GM03348 (cell line): Measurements from ENCODE around the gene CBFA2T2.
"Not testable (repeated sequence)": the region's sequence is repeated elsewhere in the genome, so short reads cannot be mapped to it uniquely, and the experiment has no call there.

Experiments used
- DNase-seq: peaks from one replicate; pipeline ENCODE4 v3.0.0; 2012; ENCODE audit warnings: low spot score

The CBFA2T2 gene

DNA sequence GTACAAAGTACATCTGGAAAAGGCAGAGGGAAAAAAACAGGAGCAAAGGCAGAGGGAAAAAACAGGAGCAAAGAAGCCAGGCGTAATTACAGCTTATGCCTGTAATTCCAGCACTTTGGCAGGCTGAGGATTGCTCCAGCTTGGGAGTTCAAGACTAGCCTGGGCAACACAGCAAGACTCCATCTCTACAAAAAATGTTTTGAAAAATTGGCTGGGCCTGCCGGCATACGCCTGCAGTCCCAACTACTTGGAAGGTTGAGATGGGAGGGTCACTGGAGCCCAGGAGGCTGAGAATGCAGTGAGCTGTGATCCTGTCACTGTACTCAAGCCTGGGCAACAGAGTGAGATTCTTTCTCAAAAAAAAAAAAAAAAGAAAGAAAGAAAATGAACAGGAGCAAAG is 19.0 kb upstream of the CBFA2T2 start:
- DNase-seq, result no peak

- no peak for DNase-seq
Measured at GRCh38 chr20:33472868-33473435, 16.9 kb upstream of the CBFA2T2 start.

DNA sequence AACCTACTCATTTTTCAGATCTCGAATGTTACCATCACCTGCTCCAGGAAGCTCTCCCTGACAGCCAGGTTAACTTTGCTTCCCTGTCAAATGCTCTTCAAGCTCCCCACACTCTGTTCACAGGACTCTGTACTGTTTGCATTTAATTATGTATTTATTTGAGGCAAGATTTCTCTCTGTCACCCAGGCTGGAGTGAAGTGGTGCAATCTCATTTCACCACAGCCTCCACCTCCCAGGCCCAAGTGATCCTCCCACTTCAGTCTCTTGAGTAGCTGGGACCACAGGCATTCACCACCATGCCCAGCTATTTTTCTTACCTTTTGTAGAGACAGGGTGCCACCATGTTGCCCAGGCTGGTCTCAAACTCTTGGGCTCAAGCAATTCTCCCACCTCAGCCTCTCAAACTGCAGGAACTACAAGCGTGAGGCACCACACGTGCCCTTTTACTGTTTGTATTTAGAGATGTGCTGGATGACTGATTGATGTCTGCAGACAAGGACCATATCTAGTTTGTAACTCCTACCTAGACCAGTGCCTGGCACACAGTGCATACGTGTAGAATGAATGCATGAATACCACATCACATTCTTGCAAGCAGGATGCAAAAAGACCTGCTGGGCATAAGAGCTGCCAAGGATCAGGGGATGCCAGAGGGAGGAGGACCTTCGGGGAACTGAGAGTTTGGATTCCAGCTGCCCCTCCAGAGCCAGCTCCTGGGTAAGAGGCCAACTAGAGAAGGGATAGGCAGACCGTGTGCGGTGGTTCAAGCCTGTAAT is 15.6 kb upstream of the CBFA2T2 start:
- DNase-seq, result no peak

GRCh38 chr20:33474963-33475362 is 14.9 kb upstream of the CBFA2T2 start:
- no peak for DNase-seq

- no peak for DNase-seq
Measured at GRCh38 chr20:33475381-33476152, 14.3 kb upstream of the CBFA2T2 start.

GRCh38 chr20:33477386-33478234 is 12.3 kb upstream of the CBFA2T2 start:
- DNase-seq, result no peak

DNA sequence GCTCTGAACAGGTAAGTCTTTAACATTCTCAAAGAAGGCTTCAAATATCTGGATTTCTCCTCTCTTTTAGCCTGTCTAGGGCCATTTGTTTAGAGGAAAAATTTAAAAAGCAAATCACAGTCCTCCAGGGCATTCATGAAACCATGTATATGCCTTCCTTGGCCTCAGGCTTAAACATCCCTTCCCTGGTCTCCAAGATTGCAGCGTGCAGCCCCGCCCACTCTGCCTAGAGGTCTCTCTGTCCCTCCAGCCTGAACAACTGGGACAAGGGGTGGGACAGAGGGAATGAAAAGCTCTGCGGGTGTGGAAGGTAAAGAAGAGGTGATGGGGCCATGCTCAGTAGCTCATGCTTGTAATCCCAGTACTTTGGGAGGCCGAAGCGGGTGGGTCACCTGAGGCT is 9.8 kb upstream of the CBFA2T2 start:
- no peak for DNase-seq

DNA sequence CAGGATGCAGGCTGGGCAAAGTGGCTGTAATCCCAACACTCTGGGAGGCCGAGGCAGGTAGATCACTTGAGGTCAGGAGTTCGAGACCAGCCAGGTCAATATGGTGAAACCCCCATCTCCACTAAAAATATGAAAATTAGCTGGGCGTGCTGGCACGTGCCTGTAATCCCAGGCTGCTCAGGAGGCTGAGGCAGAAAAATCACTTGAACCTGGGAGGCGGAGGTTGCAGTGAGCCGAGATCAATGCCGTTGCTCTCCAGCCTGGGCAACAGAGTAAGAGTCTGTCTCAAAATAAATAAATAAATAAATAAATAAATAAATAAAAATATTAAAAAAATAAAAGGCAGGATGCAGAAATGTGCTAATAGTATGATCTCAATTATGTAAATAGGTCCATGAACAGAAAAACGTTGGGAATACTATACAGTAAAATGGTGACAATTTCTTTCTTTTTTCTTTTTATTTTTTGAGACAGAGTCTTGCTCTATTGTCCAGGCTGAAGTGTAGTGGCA is 8.4 kb upstream of the CBFA2T2 start:
- no peak for DNase-seq

DNA sequence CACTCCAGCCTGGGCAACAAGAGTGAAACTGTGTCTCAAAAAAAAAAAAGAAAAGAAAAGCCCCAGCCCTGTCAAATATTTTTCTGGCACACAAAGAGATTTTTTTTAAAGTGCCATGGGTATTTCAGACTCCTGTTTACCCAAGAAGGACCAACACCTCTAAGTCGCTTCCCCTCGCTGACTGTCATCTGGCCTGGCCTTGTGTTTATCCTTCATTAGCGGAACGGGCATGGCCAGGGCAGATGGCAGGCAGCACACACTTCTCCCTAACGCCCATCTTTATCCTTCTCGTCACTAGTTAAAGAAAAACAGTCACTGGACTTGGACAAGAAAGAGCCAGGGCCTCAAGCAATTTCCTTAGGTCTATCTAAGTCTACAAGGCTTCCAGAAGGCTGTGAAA is 7.3 kb upstream of the CBFA2T2 start:
- DNase-seq, result no peak

DNA sequence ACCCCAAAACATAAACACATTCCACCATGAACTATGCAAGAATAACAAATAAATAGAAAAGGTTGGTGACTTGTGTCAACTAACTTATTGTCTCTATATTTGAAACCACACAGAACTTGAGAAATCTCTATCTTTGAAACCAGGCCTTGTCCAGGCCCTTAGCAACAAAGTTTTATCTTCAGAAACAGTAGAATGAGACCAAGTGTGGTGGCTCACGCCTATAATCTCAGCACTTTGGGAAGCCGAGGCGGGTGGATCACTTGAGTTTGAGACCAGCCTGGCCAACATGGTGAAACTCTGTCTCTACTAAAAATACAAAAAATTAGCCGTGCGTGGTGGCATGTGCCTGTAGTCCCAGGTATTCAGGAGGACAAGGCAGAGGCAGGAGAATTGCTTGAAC is 6.7 kb upstream of the CBFA2T2 start:
- not testable (repeated sequence) for DNase-seq

DNA sequence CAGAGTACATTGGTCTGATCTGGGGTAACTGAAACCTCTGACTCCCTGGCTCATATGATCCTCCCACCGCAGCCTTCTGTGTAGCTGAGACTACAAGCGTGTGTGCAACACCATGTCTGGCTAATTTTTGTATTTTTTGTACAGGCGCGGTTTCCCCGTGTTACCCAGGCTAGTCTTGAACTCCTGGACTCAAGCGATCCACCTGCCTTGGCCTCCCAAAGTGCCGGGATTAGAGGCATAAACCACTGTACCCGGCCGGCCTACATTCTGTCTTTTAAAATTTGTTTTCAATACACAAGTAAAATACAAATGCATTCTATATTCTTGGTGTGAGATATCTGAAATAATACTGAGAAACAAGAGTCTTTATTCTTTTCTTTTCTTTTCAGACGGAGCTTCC is 1.7 kb upstream of the CBFA2T2 start:
- no peak for DNase-seq

DNA sequence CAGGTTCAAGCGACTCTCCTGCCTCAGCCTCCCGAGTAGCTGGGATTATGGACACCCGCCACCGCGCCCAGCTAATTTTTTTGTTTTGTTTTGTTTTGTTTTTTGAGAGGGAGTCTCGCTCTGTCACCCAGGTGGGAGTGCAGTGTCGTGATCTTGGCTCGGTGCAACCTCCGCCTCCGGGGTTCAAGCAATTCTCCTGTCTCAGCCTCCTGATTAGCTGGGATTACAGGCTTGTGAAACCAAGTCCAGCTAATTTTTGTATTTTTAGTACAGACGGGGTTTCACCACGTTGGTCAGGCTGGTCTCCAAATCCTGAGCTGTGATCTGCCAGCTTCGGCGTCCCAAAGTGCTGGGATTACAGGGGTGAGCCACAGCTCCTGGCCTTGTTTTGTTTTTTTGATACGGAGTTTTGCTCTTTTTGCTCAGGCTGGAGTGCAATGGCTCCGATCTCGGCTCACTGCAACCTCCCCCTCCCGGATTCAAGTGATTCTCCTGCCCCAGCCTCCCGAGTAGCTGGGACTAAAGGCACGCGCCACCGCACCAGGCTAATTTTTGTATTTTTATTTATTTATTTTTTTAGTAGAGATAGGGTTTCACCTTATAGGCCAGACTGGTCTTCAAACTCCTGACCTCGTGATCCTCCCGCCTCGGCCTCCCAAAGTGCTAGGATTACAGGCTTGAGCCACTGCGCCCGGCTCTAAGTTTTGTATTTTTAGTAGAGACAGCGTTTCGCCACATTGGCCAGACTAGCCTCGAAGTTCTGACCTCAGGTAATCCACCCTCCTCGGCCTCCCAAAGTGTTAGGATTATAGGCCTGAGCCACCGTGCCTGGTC is 1.0 kb upstream of the CBFA2T2 start:
- not testable (repeated sequence) for DNase-seq

GRCh38 chr20:33489495-33490022 is 337 bp upstream of the CBFA2T2 start:
- peak; percentile 100 for DNase-seq

DNA sequence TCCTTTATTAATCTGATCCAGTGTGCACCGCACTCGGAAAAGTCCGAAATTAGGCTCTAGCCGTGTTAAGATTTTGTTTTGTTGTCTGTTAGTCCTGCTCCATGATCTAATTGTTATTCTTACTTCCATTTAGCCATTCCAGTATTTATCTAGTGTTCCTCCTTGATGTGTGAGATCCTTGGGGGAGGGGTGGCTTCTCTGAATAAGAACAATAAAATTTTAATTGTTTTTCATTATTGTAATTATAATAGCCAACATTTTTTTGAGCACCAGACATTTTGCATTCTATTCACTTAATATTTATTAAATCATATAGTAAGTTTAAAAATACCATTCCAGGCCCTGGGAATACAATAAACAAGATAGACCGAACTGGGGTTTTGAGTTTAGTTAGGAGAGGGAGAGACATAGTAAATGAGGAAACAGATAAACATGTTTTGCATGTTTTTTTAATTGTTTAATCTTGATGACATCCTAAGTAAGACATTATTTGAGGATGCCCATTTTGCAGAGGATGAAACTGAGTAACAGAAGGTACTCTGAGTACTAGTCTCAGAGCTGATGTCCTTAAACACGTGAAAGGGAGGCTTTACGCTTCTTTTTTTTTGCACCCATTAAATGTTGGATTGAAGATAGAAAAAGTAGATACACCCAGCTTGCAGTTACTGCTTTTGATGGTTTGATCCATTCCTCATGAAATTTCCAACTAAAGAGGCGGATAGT is 1.2 kb downstream of the CBFA2T2 start:
- DNase-seq, result no peak

- DNase-seq, result no peak
Measured at GRCh38 chr20:33493076-33493766, 3.3 kb downstream of the CBFA2T2 start.

- not testable (repeated sequence) for DNase-seq
Measured at GRCh38 chr20:33496776-33497175, 6.9 kb downstream of the CBFA2T2 start.

DNA sequence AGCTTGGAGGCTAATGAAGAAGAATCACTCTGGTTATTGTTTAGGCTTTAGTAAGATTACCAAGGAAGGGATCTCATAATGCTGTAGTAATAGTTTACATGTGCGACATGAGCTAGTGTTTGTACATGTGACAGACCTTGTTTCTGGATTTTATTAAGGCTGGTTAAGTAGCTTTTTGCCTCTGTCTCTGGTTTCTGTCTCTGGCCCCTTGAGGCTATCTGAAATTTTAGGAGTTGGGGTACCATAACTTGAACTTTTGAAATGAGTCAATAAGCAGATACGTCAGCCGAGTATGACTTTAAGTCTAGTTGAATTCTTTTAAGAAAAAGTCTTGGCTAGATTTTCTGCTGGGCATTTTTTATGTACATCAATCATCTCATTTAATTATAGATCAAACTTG is 9.5 kb downstream of the CBFA2T2 start:
- DNase-seq, result no peak

DNA sequence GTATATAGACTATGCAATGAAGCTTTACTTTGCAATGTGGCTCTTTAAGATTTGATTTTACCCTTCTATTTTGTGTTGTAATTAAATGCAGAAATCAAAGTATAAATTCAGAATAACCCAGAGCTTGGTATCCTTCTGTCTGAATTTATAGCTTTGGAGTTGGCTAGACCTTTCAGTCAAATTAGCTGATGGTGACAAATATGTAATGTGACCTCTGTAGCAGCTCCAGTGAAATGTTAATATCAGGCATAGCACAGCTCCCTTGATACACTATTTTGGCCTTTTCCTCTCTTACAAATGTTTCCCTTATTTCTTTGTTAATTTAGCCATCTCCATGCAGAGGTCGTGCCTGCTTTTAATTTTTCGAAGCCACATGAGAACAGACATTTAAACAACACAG is 11.1 kb downstream of the CBFA2T2 start:
- DNase-seq, result no peak

GRCh38 chr20:33503564-33503963 is 13.7 kb downstream of the CBFA2T2 start:
- no peak for DNase-seq

GRCh38 chr20:33506576-33506975 is 16.7 kb downstream of the CBFA2T2 start:
- DNase-seq, result peak; percentile 10
